Measurements from ENCODE around the gene ATP11A.

Gene ATP11A

DNA sequence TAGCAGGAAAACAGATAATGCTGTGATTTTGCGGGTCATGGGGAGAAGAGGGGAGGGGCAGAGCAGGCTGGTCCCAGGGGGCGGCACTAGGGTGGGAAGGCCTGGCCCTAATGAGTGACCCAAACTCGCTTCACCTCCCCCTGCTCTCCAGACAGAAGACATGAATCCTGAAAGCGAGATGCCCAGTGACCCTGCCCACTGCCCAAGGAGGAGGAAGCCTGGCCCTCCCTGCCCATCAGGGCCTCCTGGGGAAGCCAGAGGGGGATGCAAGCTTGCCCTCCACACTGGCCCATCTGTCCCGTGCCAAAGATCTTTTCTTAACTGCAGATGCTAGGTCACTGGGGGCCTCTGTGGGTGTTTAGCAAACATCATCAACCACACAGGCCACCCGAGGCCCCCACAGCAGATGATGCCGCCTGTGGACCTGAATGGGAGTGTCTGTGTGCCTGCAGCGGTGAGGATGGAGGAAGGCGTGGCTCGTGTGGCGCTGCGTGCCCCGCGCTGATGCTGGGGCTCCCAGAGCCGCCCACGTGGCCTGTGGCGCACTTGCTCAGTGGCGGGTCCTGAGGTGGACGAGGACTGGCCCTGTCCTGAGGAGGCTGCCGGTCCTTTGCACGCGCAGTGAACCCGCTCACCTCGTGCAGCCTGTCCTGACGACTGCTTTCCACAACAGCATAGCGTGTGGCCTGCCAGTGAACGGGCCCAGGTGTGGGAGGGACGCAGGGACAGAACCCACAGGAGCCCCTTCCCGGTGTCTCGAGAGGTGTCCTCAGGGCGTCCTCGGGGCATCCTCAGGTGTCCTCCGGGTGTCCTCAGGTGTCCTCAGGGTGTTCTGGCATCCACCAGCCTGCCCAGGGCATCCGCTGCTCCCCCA lies 198.6 kb downstream of the ATP11A start:
- no peak overlapping the region for H3K4me3 ChIP-seq (ENCODE audit: low read depth, low read length)
- in situ Hi-C loops (cut with HindIII; ENCODE audit: low sequenced_read_pairs) = no loop called here
- DNase-seq (ENCODE audit: low read depth, low spot score) = no peak
- TF ChIP-seq, protein P1, sequence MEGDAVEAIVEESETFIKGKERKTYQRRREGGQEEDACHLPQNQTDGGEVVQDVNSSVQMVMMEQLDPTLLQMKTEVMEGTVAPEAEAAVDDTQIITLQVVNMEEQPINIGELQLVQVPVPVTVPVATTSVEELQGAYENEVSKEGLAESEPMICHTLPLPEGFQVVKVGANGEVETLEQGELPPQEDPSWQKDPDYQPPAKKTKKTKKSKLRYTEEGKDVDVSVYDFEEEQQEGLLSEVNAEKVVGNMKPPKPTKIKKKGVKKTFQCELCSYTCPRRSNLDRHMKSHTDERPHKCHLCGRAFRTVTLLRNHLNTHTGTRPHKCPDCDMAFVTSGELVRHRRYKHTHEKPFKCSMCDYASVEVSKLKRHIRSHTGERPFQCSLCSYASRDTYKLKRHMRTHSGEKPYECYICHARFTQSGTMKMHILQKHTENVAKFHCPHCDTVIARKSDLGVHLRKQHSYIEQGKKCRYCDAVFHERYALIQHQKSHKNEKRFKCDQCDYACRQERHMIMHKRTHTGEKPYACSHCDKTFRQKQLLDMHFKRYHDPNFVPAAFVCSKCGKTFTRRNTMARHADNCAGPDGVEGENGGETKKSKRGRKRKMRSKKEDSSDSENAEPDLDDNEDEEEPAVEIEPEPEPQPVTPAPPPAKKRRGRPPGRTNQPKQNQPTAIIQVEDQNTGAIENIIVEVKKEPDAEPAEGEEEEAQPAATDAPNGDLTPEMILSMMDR (IDR thresholded peaks at IDR 0.05; ENCODE audit: low read depth, low read length) = no peak

DNA sequence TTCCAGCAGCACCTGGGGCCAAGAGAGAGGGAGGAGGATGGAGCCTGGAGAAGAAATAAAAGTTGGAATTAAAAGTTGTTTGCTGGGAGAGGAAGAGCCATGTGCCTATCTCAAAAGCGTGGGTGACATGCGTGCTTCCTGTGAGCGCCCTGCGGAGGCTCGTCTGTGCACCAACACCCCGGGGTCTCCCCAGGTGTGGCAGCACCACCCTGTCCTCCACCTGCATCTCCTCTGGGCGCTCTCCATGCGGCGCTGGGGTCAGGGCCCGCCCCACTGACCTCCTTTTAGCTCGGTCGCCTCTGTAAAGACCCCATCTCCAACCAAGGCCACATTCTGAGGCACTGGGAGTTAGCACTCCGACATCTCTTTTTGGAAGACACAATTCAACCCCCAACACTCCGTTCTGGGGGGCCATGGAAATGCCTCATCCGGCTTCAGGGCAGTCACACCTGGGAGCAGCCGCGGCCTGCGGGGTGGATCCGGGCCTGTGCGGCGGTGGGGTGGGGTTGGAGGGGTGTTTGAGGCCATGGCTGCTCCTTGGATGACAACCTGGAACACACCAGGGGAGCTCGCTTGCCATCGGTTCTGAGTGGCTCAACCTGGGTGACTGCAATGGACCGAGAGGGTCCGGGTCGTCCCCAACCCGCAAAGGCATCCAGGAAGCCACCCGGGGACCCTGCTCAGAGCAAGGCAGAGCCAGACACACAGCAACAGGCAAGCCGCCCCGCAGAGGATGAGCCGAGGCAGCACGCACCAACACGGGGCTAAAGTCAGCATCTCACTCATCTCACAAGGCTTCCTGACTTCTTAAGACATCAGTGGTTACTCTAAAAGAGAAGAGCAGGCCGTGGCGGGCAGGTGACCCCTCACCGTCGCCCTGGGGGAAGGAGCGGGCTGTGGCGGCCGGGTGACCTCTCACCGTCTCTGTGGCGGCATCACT lies 199.8 kb downstream of the ATP11A start:
- no peak overlapping the region for H3K4me3 ChIP-seq (ENCODE audit: low read depth, low read length)
- DNase-seq (ENCODE audit: low read depth, low spot score) = no peak
- TF ChIP-seq, protein P1 (IDR thresholded peaks at IDR 0.05; ENCODE audit: low read depth, low read length) = no peak
- in situ Hi-C loops (cut with HindIII; ENCODE audit: low sequenced_read_pairs) = no loop called here

DNA sequence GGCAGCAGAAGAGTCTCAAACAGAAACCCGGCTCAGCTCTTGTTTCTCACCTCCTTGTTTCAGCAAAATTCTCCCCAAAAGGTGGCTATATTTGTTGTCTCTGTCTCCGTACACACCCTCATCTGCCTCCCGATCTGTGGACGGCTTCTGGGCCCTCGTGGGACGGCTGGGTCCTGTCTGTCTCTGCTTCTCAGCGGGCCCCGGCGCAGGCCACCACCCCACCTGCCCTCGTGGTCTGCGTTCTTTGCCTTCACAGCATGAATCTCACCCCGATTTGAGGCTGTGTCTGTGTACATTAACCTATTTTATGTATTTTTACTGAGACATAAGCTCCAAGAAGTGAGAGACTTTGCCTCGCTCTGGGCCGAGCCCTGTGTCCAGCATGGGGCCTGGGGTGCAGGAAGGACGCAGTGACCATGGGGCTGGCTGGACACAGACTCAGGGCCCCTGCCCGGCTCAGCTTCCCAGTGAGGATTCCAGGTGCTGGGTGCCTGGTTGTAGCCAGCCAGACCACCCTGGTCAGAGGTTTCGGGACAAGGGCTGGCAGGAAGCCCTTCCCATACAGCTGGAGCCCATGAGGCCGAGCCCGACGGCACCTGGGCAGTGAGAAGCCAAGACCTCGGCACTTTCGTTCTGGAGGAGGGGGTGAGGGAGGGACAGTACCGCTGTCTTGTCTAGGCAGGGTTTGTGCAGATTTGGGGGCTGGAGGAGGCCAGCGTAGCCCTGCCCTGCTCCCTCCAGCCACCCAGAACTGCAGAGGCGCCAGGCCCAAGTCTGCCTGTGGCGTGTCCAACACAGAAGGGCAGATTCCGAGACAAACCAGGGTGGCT lies 200.7 kb downstream of the ATP11A start:
- H3K4me3 ChIP-seq (ENCODE audit: low read depth, low read length) = no peak overlapping the region
- TF ChIP-seq, protein P1 (IDR thresholded peaks at IDR 0.05; ENCODE audit: low read depth, low read length) = no peak
- no peak for DNase-seq (ENCODE audit: low read depth, low spot score)
- in situ Hi-C loops (cut with HindIII; ENCODE audit: low sequenced_read_pairs) = no loop called here

DNA sequence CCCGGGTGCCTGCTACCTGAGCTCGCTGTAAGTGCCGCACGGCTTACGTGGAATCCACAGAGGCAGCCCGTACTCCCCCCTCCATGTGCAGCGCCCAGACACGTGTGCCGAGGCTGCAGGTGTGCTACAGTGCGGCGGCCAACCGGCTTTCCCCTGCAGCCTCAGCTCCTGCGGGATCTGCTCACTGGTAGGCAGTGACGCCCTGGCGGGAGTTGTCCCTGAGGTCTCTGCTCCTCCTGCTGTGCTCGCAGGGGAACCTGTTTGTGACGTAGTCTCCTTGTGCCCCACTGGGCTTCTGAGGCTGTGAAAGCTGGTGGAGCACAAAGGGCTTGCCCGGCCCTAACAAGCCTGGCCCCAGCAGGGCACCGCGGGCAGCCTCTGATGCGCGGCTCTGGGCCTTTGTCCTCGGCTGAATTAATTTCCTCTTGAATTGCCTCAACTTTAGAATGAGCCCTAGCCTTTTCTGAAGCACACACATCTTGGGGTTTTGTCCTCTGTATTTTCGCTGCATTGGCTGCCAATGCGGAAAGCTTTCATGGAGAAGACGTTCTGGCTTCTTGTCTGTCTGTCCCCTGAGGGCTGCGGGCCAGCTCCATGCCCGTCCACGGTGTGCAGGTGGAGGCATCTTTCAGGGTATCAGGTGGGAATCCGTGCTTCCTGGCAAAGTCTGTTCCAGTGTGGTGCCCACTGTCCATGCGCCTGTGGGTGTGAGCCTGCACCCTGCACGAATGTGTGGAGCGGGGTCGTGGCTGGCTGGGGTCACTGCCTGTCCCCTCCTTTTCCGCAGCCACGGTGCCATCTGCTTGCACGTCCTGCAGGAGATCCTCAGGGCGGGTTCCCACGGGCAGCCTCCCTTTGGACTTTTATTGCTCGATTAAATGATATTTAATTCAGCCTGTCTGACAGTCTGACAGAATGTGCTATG lies 201.9 kb downstream of the ATP11A start:
- in situ Hi-C loops (cut with HindIII; ENCODE audit: low sequenced_read_pairs) = no loop called here
- TF ChIP-seq, protein P1 (IDR thresholded peaks at IDR 0.05; ENCODE audit: low read depth, low read length) = no peak
- no peak for DNase-seq (ENCODE audit: low read depth, low spot score)
- H3K4me3 ChIP-seq (ENCODE audit: low read depth, low read length) = no peak overlapping the region

DNA sequence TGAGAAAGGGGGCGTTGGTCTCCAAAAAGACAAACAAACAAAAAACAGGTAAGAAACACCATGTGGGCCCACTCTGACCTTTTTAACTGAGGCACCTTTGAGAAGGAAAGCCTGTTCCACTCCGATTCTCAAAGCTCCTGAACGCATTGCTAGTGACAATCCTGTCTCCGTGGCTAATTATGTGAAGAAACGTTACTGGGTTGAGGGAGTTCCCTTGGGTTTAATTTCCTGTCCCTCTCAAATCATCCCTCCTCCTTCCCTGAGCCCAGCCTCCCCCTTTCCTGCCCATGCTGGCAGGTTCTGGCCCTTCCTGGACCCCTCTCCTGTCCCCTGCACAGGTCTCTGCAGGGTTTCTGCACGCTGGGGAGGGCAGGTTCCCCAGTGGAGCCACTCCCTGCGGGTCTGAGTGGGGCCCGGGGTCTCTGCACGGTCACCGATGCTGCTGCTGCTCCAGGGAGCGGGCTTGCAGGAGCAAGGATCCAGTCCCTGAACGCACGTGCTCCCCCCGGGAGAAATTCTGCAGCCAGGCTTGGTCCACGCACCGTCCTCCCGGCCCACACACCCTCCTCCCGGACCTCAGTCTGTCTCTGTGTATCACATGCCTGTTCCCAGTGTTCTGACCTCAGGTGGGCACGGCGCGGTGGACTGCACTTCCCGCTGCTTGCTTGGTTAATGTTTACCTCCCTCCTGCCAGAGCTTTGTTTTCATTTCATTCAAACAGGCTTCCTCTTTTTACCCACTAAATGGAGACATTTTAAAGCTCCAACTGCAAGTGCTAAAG lies 202.8 kb downstream of the ATP11A start:
- no peak for DNase-seq (ENCODE audit: low read depth, low spot score)
- in situ Hi-C loops (cut with HindIII; ENCODE audit: low sequenced_read_pairs) = no loop called here
- no peak overlapping the region for H3K4me3 ChIP-seq (ENCODE audit: low read depth, low read length)
- TF ChIP-seq, protein P1 (IDR thresholded peaks at IDR 0.05; ENCODE audit: low read depth, low read length) = no peak

All from astrocyte of the spinal cord (primary cell).